Chondrocyte (in vitro differentiated cells): Measurements from ENCODE around the gene PPP6R2. TPM values are rescaled to one million over a fixed set of nuclear protein-coding genes. Genes with fewer than 3 reads are reported as not detected.
A peak's percentile ranks its signal among the peaks of the same experiment; 100 is the strongest.
"Not testable (repeated sequence)": the region's sequence is repeated elsewhere in the genome, so short reads cannot be mapped to it uniquely, and the experiment has no call there.

Source experiments
- DNase-seq: peaks from one replicate; pipeline ENCODE4 v3.0.0; 2021; ENCODE audit warnings: mixed read lengths, low spot score
- H3K27ac Mint-ChIP-seq: one replicate; pipeline ENCODE4 v1.8.0; 2021; ENCODE audit warnings: mild to moderate bottlenecking, moderate library complexity, mixed read lengths; ENCODE audit not compliant: unreplicated experiment
- H3K27me3 Mint-ChIP-seq: 2 replicates; pipeline ENCODE4 v1.8.0; 2021; ENCODE audit warnings: low read depth, mixed read lengths
- H3K36me3 Mint-ChIP-seq: 2 replicates; pipeline ENCODE4 v1.8.0; 2021; ENCODE audit warnings: low read depth, mixed read lengths
- H3K4me1 Mint-ChIP-seq: 2 replicates; pipeline ENCODE4 v1.8.0; 2021; ENCODE audit warnings: low read depth, mild to moderate bottlenecking, mixed read lengths
- H3K4me3 Mint-ChIP-seq: one replicate; pipeline ENCODE4 v1.8.0; 2021; ENCODE audit warnings: mild to moderate bottlenecking, moderate library complexity, mixed read lengths; ENCODE audit not compliant: unreplicated experiment
- H3K9me3 Mint-ChIP-seq: 2 replicates; pipeline ENCODE4 v1.8.0; 2021; ENCODE audit warnings: low read depth, mixed read lengths
- total RNA-seq: library from RNA; stranded (reverse); gene quantifications from 3 replicates; pipeline ENCODE4 v1.2.1, GENCODE V29; 2021
- TF ChIP-seq, protein P1 (sequence below): fragments of 200-600 bp; sonication (generic); IDR thresholded peaks from 2 replicates; pipeline ENCODE4 v1.5.0; 2021; ENCODE audit warnings: antibody characterized with exemption, mild to moderate bottlenecking, moderate library complexity

PPP6R2 gene
- total RNA-seq, 1 donor from 2014 or later = 47.1 TPM

DNA sequence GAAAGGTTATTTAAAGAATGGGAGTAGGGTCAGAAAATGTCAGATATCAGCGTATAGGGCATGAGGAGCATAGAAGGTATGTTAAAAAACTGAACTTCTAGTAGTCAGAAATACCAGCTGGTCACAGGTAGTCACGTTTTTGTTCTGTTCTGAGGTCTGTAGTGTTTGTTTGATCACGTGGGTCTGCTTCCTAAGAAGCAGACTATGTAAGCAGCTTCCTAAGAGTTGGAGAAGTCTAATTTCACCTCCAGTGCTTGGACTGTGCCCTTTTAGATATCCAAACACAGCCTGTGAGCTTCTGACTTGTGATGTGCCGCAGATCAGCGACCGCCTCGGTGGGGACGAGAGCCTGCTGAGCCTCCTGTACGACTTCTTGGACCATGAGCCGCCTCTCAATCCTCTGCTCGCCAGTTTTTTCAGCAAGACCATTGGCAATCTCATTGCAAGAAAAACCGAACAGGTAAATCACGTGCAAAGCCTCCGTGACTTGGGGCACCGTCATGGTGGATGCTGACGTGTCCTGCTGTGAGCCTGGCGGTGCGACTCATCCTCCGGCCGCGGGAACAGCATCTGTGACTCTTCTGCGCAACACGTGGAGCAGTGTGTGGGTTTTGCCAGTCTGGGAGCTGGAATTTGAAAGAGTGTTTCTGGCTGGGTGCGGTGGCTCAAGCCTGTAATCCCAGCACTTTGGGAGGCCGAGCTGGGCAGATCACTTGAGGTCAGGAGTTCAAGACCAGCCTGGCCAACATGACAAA is 63.5 kb downstream of the PPP6R2 start:
- Mint-ChIP-seq H3K27ac (peak overlapping the region; percentile 32), H3K27me3 (no peaks in the 10 kb centered on the region), H3K4me3 (no peak overlapping the region), H3K36me3 (peaks cover 16% of the 10 kb centered on the region), H3K9me3 (no peaks in the 10 kb centered on the region), H3K4me1 (peaks cover 9% of the 10 kb centered on the region)
- TF ChIP-seq, protein P1, sequence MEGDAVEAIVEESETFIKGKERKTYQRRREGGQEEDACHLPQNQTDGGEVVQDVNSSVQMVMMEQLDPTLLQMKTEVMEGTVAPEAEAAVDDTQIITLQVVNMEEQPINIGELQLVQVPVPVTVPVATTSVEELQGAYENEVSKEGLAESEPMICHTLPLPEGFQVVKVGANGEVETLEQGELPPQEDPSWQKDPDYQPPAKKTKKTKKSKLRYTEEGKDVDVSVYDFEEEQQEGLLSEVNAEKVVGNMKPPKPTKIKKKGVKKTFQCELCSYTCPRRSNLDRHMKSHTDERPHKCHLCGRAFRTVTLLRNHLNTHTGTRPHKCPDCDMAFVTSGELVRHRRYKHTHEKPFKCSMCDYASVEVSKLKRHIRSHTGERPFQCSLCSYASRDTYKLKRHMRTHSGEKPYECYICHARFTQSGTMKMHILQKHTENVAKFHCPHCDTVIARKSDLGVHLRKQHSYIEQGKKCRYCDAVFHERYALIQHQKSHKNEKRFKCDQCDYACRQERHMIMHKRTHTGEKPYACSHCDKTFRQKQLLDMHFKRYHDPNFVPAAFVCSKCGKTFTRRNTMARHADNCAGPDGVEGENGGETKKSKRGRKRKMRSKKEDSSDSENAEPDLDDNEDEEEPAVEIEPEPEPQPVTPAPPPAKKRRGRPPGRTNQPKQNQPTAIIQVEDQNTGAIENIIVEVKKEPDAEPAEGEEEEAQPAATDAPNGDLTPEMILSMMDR = no peak
- DNase-seq = no peak

DNA sequence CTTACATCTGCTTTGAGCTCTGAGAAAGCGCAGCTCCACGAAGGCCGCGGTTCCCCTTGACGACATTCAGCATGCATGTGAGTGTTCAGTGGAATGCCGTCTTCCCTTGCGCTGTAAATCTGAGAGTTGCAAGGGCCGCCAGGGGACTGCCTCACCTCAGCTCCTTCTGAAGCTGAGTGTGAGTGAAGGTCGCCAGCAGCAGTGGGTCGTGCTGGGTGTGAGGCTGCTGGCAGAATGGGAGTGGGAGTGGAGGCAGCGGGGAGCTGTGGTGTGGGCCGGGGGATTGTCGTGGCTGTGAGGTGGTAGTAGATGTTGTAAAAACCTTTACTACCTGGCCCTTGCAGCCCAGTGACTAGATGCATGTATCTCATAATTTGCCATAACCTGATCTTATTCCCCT is 65.2 kb downstream of the PPP6R2 start:
- no peaks in the 10 kb centered on the region for H3K9me3 Mint-ChIP-seq
- no peaks in the 10 kb centered on the region for H3K27me3 Mint-ChIP-seq
- no peak overlapping the region for H3K27ac Mint-ChIP-seq
- H3K4me1 Mint-ChIP-seq = peaks cover 5% of the 10 kb centered on the region
- no peak for DNase-seq
- H3K4me3 Mint-ChIP-seq = no peak overlapping the region
- TF ChIP-seq, protein P1 = no peak
- peaks cover 14% of the 10 kb centered on the region for H3K36me3 Mint-ChIP-seq

DNA sequence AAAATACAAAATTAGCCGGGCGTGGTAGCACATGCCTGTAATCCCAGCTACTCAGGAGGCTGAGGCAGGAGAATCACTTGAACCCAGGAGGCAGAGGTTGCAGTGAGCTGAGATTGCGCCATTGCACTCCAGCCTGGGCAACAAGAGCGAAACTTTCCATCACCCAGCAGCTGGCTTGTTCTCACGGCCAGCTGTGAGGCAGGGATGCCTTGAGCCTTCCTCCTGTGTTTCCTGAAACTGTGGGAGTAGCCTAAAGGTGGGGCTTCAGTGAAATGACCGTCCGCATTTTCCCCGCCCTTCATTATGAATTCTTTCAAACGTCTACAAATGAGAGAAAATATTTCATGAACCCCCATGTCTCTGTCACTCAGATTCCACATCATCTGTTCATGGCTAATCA is 65.8 kb downstream of the PPP6R2 start:
- H3K27me3 Mint-ChIP-seq = not testable (repeated sequence)

DNA sequence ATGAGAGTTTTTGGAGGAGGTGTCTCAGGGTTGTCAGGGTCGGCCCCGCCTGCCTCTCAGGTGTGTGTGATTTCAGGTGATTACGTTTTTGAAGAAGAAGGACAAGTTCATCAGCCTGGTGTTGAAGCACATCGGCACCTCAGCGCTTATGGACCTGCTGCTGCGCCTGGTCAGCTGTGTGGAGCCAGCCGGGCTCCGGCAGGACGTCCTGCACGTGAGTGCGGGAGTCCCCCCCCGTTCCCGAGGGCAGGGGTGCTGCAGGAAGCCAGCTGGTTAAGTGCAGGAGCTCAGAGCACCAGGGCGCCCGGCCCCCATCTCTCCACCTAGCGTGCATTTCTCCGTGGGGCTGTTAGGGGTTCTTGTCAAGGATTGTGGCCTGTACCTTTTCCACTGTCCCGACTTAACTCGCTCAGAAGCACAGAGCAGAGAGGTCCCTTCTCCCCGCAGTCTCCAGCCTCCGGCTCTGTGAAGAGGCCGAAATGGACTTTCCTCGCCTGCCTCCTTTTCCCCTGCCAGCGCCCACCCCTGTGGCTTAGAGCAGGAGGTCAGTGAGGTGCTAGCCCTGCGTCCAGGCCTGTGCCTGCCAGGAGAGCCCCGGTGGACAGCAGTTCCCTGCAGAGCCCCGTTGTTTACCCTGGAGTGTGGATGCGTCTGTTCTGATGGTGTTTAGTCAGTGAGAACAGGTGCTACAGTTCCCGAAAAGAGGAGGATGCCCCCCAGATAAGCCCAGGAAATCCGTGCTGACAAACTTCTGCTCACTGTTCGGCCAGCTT is 71.5 kb downstream of the PPP6R2 start:
- Mint-ChIP-seq H3K27ac (no peak overlapping the region), H3K27me3 (no peaks in the 10 kb centered on the region), H3K4me1 (no peaks in the 10 kb centered on the region), H3K9me3 (no peaks in the 10 kb centered on the region), H3K36me3 (peaks cover 18% of the 10 kb centered on the region), H3K4me3 (no peak overlapping the region)
- DNase-seq = no peak
- TF ChIP-seq, protein P1 = no peak

More for the DNA sequence above, 65.8 kb downstream of the PPP6R2 start:
- not testable (repeated sequence) for H3K4me1 Mint-ChIP-seq, H3K4me3 Mint-ChIP-seq, H3K27ac Mint-ChIP-seq, DNase-seq, H3K9me3 Mint-ChIP-seq
- H3K36me3 Mint-ChIP-seq = peaks cover 15% of the 10 kb centered on the region

DNA sequence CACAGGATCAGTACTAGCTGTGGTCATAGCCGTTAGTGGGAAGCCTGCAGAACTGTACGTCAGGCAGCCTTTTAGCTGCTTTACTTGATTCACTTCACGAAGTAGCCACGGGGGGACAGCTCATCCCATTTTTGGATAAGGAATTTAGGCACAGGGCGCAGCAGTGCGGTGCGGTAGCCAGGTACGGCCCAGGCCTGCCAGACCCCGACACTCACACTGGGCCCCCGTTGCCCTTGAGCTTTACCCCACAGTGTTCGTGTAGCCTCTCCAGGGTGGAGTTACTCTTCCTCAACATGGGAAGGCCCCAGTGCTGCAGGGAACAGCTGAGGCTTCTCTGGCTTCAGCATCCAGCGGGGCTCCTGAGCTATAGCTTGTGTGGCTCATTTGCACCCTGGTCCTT is 72.3 kb downstream of the PPP6R2 start:
- Mint-ChIP-seq H3K36me3 (peaks cover 25% of the 10 kb centered on the region), H3K9me3 (no peaks in the 10 kb centered on the region), H3K27me3 (no peaks in the 10 kb centered on the region), H3K4me1 (no peaks in the 10 kb centered on the region), H3K27ac (no peak overlapping the region), H3K4me3 (no peak overlapping the region)
- no peak for DNase-seq
- TF ChIP-seq, protein P1 = no peak
